Ishikawa (cell line): ENCODE results near the gene TC2N.

Experiments used
- CEBPB ChIP-seq: IDR thresholded peaks from 2 replicates; pipeline ENCODE4 v1.6.1; 2012
- EP300 ChIP-seq: IDR thresholded peaks from 2 replicates; pipeline ENCODE4 v1.6.1; 2012; ENCODE audit warnings: borderline replicate concordance
- FOXM1 ChIP-seq: IDR thresholded peaks from 2 replicates; pipeline ENCODE4 v1.6.1; 2012; ENCODE audit warnings: low read depth, borderline replicate concordance
- NFIC ChIP-seq: IDR thresholded peaks from 2 replicates; pipeline ENCODE4 v1.6.1; 2012
- RAD21 ChIP-seq: IDR thresholded peaks from 2 replicates; pipeline ENCODE4 v1.6.1; 2012; ENCODE audit warnings: low read depth
- TAF1 ChIP-seq: IDR thresholded peaks from 2 replicates; pipeline ENCODE4 v1.6.1; 2012; ENCODE audit warnings: low read depth, mild to moderate bottlenecking
- TCF12 ChIP-seq: IDR thresholded peaks from 2 replicates; pipeline ENCODE4 v1.6.1; 2012; ENCODE audit warnings: low read depth
- YY1 ChIP-seq: IDR thresholded peaks from 2 replicates; pipeline ENCODE4 v1.6.1; 2012; ENCODE audit warnings: low read depth
- ZBTB7A ChIP-seq: IDR thresholded peaks from 2 replicates; pipeline ENCODE4 v1.6.1; 2012; ENCODE audit warnings: low read depth
- TF ChIP-seq, protein P1 (sequence below): IDR thresholded peaks from 2 replicates; pipeline ENCODE4 v1.6.1; 2012; ENCODE audit warnings: low read depth, mild to moderate bottlenecking
- TF ChIP-seq, protein P2 (sequence below): IDR thresholded peaks from 2 replicates; pipeline ENCODE4 v1.6.1; 2012
- TF ChIP-seq, protein P3 (sequence below): IDR thresholded peaks from 2 replicates; pipeline ENCODE4 v1.6.1; 2012

DNA sequence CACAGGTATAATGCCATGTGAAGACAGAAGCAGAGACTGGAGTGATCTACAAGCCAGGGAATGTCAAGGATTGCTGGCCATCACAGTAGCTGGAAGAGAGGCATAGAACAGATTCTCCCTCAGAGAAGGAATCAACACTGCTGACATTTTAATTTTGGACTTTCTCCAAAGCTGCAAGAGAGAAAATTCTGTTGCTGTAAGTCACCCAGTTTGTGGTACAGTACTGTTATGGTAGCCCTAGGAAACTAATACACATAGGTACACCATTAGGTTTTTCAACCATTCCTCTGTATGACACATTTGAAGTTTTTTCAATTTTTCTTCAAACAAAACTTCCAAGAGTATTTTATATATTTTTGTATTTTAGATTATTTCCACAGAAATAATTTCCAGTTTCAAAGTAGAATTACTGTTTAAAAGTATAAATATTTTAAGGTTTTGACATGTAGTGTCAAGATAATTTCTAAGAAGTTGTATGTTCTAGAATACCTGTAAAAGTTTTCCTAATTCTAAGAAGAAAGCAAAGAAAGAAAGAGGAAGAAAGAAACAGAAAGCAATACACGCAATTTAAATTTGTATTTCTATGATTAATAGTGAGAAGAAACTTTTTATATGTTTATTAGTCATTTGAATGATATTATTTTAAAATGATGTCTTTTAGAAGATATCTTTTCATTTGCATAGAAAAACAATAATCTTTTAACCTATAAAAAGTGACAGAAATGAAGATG is 70.6 kb downstream of the TC2N start:
- TF ChIP-seq, protein P1, sequence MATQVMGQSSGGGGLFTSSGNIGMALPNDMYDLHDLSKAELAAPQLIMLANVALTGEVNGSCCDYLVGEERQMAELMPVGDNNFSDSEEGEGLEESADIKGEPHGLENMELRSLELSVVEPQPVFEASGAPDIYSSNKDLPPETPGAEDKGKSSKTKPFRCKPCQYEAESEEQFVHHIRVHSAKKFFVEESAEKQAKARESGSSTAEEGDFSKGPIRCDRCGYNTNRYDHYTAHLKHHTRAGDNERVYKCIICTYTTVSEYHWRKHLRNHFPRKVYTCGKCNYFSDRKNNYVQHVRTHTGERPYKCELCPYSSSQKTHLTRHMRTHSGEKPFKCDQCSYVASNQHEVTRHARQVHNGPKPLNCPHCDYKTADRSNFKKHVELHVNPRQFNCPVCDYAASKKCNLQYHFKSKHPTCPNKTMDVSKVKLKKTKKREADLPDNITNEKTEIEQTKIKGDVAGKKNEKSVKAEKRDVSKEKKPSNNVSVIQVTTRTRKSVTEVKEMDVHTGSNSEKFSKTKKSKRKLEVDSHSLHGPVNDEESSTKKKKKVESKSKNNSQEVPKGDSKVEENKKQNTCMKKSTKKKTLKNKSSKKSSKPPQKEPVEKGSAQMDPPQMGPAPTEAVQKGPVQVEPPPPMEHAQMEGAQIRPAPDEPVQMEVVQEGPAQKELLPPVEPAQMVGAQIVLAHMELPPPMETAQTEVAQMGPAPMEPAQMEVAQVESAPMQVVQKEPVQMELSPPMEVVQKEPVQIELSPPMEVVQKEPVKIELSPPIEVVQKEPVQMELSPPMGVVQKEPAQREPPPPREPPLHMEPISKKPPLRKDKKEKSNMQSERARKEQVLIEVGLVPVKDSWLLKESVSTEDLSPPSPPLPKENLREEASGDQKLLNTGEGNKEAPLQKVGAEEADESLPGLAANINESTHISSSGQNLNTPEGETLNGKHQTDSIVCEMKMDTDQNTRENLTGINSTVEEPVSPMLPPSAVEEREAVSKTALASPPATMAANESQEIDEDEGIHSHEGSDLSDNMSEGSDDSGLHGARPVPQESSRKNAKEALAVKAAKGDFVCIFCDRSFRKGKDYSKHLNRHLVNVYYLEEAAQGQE: no peak
- TF ChIP-seq NFIC (no peak), RAD21 (no peak), TAF1 (no peak), ZBTB7A (no peak), EP300 (no peak), FOXM1 (no peak), CEBPB (no peak), TCF12 (no peak), YY1 (no peak)
- TF ChIP-seq, protein P2, sequence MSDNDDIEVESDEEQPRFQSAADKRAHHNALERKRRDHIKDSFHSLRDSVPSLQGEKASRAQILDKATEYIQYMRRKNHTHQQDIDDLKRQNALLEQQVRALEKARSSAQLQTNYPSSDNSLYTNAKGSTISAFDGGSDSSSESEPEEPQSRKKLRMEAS: no peak
- TF ChIP-seq, protein P3, sequence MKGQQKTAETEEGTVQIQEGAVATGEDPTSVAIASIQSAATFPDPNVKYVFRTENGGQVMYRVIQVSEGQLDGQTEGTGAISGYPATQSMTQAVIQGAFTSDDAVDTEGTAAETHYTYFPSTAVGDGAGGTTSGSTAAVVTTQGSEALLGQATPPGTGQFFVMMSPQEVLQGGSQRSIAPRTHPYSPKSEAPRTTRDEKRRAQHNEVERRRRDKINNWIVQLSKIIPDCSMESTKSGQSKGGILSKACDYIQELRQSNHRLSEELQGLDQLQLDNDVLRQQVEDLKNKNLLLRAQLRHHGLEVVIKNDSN: no peak
